Nephron (organoid): ENCODE results near the gene CTXN1.
A peak's percentile ranks its signal among the peaks of the same experiment; 100 is the strongest.

ENCODE experiments used
- H3K27ac Mint-ChIP-seq, 3 experiments: 2 replicates each; pipeline ENCODE4 v1.8.0; 2020; ENCODE audit warnings: mixed read lengths in 3 of 3, mild to moderate bottlenecking in 2 of 3, moderate library complexity in 1 of 3
- H3K27me3 Mint-ChIP-seq: 2 replicates; pipeline ENCODE4 v1.8.0; 2021; ENCODE audit warnings: low read depth, mild to moderate bottlenecking, moderate library complexity, mixed read lengths
- H3K36me3 Mint-ChIP-seq: 2 replicates; pipeline ENCODE4 v1.8.0; 2020; ENCODE audit warnings: low read depth, mixed read lengths
- H3K4me1 Mint-ChIP-seq: 2 replicates; pipeline ENCODE4 v1.8.0; 2020; ENCODE audit warnings: mixed read lengths
- H3K4me3 Mint-ChIP-seq, 3 experiments: 2 replicates each; pipeline ENCODE4 v1.8.0; 2020; ENCODE audit warnings: mild to moderate bottlenecking in 3 of 3, mixed read lengths in 3 of 3, moderate library complexity in 2 of 3
- H3K9me3 Mint-ChIP-seq: 2 replicates; pipeline ENCODE4 v1.8.0; 2020; ENCODE audit warnings: mixed read lengths
- TF ChIP-seq, protein P1 (sequence below), 3 experiments: fragments of 200-600 bp; sonication (generic); IDR thresholded peaks; one replicate each; pipeline ENCODE4 v1.5.0; 2021; ENCODE audit warnings: antibody characterized with exemption in 3 of 3; ENCODE audit not compliant: unreplicated experiment in 3 of 3

Gene CTXN1

DNA sequence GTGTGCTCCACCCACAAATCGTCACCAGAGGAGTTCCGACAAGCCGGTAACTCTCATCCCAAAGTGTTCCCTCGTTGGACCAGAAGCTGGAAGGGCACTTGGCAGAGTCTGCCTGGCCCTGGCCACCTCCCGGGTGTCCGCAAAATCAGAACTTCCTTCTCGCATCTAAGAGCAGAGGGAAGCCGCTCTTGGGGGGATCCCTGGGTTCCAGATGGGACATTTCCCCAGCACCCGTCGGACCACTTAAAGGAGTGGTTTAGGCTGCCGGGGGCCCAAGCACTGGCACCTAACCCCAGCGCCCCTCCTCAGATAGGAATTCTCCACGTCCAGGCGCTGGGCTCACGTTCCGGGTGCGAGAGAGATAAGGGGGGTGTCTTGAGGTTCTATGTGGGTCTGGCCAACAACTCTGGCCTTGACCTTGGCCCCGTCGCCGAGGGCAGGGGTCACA, 23.1 kb downstream of the CTXN1 start:
- Mint-ChIP-seq H3K9me3 (no peaks in the 10 kb centered on the region), H3K27me3 (no peaks in the 10 kb centered on the region)

DNA sequence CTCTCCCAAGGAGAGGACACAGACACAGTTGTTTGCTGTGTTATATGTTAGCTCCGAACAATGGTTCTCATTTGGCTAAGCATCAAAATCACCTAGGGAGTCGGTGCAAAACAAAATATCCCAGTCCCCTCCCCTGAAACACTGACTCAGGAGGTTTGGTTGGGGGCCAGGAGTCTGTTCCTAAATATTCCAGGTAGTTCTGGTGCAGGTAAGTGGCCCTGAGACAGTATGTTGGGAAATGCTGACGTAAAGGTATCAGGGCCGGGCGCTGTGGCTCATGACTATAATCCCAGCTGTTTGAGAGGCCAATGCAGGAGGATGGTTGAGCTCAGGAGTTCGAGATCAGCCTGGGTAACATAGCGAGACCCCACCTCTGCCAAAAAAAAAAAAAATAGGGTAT, 24.6 kb downstream of the CTXN1 start:
- no peak overlapping the region for H3K27ac Mint-ChIP-seq
- peak overlapping the region in 2 of 3 experiments; percentile 34 to 71 for H3K4me3 Mint-ChIP-seq
- no peaks in the 10 kb centered on the region for H3K36me3 Mint-ChIP-seq
- H3K27me3 Mint-ChIP-seq = no peaks in the 10 kb centered on the region
- peaks cover 21% of the 10 kb centered on the region for H3K4me1 Mint-ChIP-seq
- no peaks in the 10 kb centered on the region for H3K9me3 Mint-ChIP-seq
- TF ChIP-seq, protein P1, sequence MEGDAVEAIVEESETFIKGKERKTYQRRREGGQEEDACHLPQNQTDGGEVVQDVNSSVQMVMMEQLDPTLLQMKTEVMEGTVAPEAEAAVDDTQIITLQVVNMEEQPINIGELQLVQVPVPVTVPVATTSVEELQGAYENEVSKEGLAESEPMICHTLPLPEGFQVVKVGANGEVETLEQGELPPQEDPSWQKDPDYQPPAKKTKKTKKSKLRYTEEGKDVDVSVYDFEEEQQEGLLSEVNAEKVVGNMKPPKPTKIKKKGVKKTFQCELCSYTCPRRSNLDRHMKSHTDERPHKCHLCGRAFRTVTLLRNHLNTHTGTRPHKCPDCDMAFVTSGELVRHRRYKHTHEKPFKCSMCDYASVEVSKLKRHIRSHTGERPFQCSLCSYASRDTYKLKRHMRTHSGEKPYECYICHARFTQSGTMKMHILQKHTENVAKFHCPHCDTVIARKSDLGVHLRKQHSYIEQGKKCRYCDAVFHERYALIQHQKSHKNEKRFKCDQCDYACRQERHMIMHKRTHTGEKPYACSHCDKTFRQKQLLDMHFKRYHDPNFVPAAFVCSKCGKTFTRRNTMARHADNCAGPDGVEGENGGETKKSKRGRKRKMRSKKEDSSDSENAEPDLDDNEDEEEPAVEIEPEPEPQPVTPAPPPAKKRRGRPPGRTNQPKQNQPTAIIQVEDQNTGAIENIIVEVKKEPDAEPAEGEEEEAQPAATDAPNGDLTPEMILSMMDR (IDR thresholded peaks at IDR 0.05; ENCODE audit: unreplicated experiment in 3 of 3) = no peak

More for the DNA sequence above, 23.1 kb downstream of the CTXN1 start:
- H3K36me3 Mint-ChIP-seq = no peaks in the 10 kb centered on the region
- peak overlapping the region; percentile 84 to 94 (median 87) for H3K4me3 Mint-ChIP-seq
- peak overlapping the region; percentile 75 to 95 (median 95) for H3K27ac Mint-ChIP-seq
- peaks cover 21% of the 10 kb centered on the region for H3K4me1 Mint-ChIP-seq
- TF ChIP-seq, protein P1 (IDR thresholded peaks at IDR 0.05; ENCODE audit: unreplicated experiment in 3 of 3) = no peak

DNA sequence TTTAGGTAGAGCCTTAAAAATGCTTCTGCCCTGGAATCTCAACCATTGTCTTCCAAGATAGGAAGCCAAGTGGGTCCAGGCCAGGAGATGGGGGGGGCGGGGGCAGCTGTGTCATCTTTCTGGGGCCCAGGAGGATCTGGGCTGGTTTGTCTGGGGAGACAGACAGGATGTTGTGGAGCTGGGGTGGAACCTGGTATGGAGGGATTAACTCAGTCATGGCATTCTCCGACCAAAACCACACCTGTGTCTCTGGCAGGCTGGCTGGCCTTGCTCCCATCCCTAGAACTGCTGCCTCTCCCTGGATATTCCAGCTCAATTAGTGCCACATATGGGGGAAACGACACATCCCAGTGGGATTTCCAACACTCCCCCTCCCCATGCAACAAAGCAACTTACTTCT, 25.0 kb downstream of the CTXN1 start:
- no peaks in the 10 kb centered on the region for H3K27me3 Mint-ChIP-seq
- H3K27ac Mint-ChIP-seq = no peak overlapping the region
- no peaks in the 10 kb centered on the region for H3K9me3 Mint-ChIP-seq
- H3K4me3 Mint-ChIP-seq = peak overlapping the region in 1 of 3 experiments; percentile 71
- H3K4me1 Mint-ChIP-seq = peaks cover 21% of the 10 kb centered on the region
- TF ChIP-seq, protein P1 (IDR thresholded peaks at IDR 0.05; ENCODE audit: unreplicated experiment in 3 of 3) = no peak
- no peaks in the 10 kb centered on the region for H3K36me3 Mint-ChIP-seq

DNA sequence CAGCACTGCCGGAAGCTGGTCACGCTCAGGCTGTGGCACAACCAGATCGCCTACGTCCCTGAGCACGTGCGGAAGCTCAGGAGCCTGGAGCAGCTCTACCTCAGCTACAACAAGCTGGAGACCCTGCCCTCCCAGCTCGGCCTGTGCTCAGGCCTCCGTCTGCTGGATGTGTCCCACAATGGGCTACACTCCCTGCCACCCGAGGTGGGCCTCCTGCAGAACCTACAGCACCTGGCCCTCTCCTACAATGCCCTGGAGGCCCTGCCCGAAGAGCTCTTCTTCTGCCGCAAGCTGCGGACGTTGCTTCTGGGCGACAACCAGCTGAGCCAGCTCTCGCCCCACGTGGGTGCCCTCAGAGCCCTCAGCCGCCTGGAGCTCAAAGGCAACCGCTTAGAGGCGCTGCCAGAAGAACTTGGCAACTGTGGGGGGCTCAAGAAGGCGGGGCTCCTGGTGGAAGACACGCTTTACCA, 25.5 kb downstream of the CTXN1 start:
- TF ChIP-seq, protein P1 (IDR thresholded peaks at IDR 0.05; ENCODE audit: unreplicated experiment in 3 of 3) = no peak
- Mint-ChIP-seq H3K4me1 (peaks cover 16% of the 10 kb centered on the region), H3K9me3 (no peaks in the 10 kb centered on the region), H3K27ac (no peak overlapping the region), H3K36me3 (no peaks in the 10 kb centered on the region), H3K27me3 (no peaks in the 10 kb centered on the region), H3K4me3 (peak overlapping the region in 1 of 3 experiments; percentile 48)

DNA sequence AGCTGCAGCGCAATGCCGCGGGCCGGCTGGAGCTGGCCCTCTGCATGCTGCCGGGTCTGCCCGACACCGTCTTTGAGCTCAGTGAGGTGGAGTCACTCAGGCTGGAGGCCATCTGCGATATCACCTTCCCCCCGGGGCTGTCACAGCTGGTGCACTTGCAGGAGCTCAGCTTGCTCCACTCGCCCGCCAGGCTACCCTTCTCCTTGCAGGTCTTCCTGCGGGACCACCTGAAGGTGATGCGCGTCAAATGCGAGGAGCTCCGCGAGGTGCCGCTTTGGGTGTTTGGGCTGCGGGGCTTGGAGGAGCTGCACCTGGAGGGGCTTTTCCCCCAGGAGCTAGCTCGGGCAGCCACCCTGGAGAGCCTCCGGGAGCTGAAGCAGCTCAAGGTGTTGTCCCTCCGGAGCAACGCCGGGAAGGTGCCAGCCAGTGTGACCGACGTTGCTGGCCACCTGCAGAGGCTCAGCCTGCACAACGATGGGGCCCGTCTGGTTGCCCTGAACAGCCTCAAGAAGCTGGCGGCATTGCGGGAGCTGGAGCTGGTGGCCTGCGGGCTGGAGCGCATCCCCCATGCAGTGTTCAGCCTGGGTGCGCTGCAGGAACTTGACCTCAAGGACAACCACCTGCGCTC, 26.1 kb downstream of the CTXN1 start:
- H3K27ac Mint-ChIP-seq = no peak overlapping the region
- TF ChIP-seq, protein P1 (IDR thresholded peaks at IDR 0.05; ENCODE audit: unreplicated experiment in 3 of 3) = no peak
- no peaks in the 10 kb centered on the region for H3K9me3 Mint-ChIP-seq
- no peaks in the 10 kb centered on the region for H3K27me3 Mint-ChIP-seq
- H3K4me3 Mint-ChIP-seq = no peak overlapping the region
- H3K36me3 Mint-ChIP-seq = no peaks in the 10 kb centered on the region
- peaks cover 11% of the 10 kb centered on the region for H3K4me1 Mint-ChIP-seq

DNA sequence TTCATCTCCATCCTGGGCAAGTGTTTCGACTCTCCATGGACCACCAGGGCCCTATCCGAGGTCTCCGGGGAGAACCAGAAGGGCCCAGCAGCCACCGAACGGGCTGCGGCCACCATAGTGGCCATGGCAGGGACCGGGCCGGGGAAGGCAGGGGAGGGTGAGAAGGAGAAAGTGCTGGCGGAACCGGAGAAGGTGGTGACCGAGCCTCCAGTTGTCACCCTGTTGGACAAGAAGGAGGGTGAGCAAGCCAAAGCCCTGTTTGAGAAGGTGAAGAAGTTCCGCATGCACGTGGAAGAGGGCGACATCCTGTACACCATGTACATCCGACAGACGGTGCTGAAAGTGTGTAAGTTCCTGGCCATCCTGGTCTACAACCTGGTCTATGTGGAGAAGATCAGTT, 27.0 kb downstream of the CTXN1 start:
- Mint-ChIP-seq H3K36me3 (no peaks in the 10 kb centered on the region), H3K4me1 (peaks cover 8% of the 10 kb centered on the region), H3K27ac (no peak overlapping the region), H3K27me3 (peaks cover 3% of the 10 kb centered on the region), H3K9me3 (no peaks in the 10 kb centered on the region), H3K4me3 (no peak overlapping the region)
- TF ChIP-seq, protein P1 (IDR thresholded peaks at IDR 0.05; ENCODE audit: unreplicated experiment in 3 of 3) = no peak
